Activated T-cell treated with anti-CD3 and anti-CD28 coated beads for 1 hour (primary cell): ENCODE results near the gene VIPR2.
"Not testable (repeated sequence)": the region's sequence is repeated elsewhere in the genome, so short reads cannot be mapped to it uniquely, and the experiment has no call there.

Experiments
- DNase-seq: peaks from one replicate; pipeline ENCODE4 v3.0.0-alpha.2; 2020; ENCODE audit warnings: low read depth

The VIPR2 gene

GRCh38 chr7:159139202-159139601, 5.5 kb downstream of the VIPR2 start:
- no peak for DNase-seq

- no peak for DNase-seq
These were observed 6.2 kb downstream of the VIPR2 start for GRCh38 chr7:159138508-159138907.

- no peak for DNase-seq
These were observed 6.8 kb downstream of the VIPR2 start for GRCh38 chr7:159137906-159138305.

- DNase-seq = no peak
These were observed 7.8 kb downstream of the VIPR2 start for GRCh38 chr7:159136846-159137245.

- no peak for DNase-seq
These were observed 8.2 kb downstream of the VIPR2 start for GRCh38 chr7:159136442-159136841.

GRCh38 chr7:159136013-159136412, 8.7 kb downstream of the VIPR2 start:
- no peak for DNase-seq

- DNase-seq = not testable (repeated sequence)
These were observed 11.8 kb downstream of the VIPR2 start for GRCh38 chr7:159132670-159133443.

GRCh38 chr7:159130820-159131219, 13.8 kb downstream of the VIPR2 start:
- no peak for DNase-seq

GRCh38 chr7:159130199-159130775, 14.4 kb downstream of the VIPR2 start:
- no peak for DNase-seq

- DNase-seq = no peak
These were observed 15.9 kb downstream of the VIPR2 start for GRCh38 chr7:159128767-159129166.

GRCh38 chr7:159127691-159128642, 16.7 kb downstream of the VIPR2 start:
- DNase-seq = no peak

- DNase-seq = no peak
These were observed 18.1 kb downstream of the VIPR2 start for GRCh38 chr7:159126311-159127260.

GRCh38 chr7:159125955-159126270, 18.8 kb downstream of the VIPR2 start:
- DNase-seq = no peak

- DNase-seq = no peak
These were observed 19.3 kb downstream of the VIPR2 start for GRCh38 chr7:159125104-159125954.

- not testable (repeated sequence) for DNase-seq
These were observed 20.9 kb downstream of the VIPR2 start for GRCh38 chr7:159123793-159124192.

- DNase-seq = not testable (repeated sequence)
These were observed 21.4 kb downstream of the VIPR2 start for GRCh38 chr7:159123294-159123693.

GRCh38 chr7:159122276-159122675, 22.4 kb downstream of the VIPR2 start:
- DNase-seq = no peak

GRCh38 chr7:159121476-159121875, 23.2 kb downstream of the VIPR2 start:
- no peak for DNase-seq

GRCh38 chr7:159121068-159121467, 23.6 kb downstream of the VIPR2 start:
- no peak for DNase-seq

- DNase-seq = no peak
These were observed 24.1 kb downstream of the VIPR2 start for GRCh38 chr7:159120540-159120919.
